WTC11 (cell line): Measurements from ENCODE around the gene NFE2L3. TPM values are rescaled to one million over a fixed set of nuclear protein-coding genes. Genes with fewer than 3 reads are reported as not detected.

ENCODE experiments used
- ATAC-seq: fragments of 200-7000 bp; cut with Tn5 transposase; 2 replicates; pipeline ENCODE4 v1.10.0; 2021; ENCODE audit warnings: mild to moderate bottlenecking, moderate library complexity
- CTCF ChIA-PET: fragments of 300-600 bp; sonication (Branson Sonifier 250); formaldehyde crosslinking; loops from one replicate; lab custom pipeline; 2021; ENCODE audit warnings: antibody characterized with exemption; lab: Charles Lee
- POLR2A ChIA-PET: fragments of 350-600 bp; sonication (Branson Sonifier 250); formaldehyde crosslinking; loops from one replicate; lab custom pipeline; 2021; ENCODE audit warnings: antibody characterized with exemption; lab: Charles Lee
- DNase-seq: peaks from one replicate; pipeline ENCODE4 v3.0.0; 2021; ENCODE audit warnings: low spot score
- H3K27ac Mint-ChIP-seq: 2 replicates; pipeline ENCODE4 v1.8.0; 2021; ENCODE audit warnings: mixed read lengths
- H3K27me3 Mint-ChIP-seq: 2 replicates; pipeline ENCODE4 v1.8.0; 2021; ENCODE audit warnings: low read depth, mild to moderate bottlenecking, moderate library complexity, mixed read lengths
- H3K36me3 Mint-ChIP-seq: 2 replicates; pipeline ENCODE4 v1.8.0; 2021; ENCODE audit warnings: mixed read lengths
- H3K4me1 Mint-ChIP-seq: 2 replicates; pipeline ENCODE4 v1.8.0; 2022; ENCODE audit warnings: mixed read lengths
- H3K4me3 Mint-ChIP-seq: 2 replicates; pipeline ENCODE4 v1.8.0; 2021; ENCODE audit warnings: mild to moderate bottlenecking, moderate library complexity, mixed read lengths
- H3K9me3 Mint-ChIP-seq: 2 replicates; pipeline ENCODE4 v1.8.0; 2021; ENCODE audit warnings: mixed read lengths
- AR ChIP-seq: fragments of 250-450 bp; sonication (Bioruptor Pico); IDR thresholded peaks from 2 replicates; pipeline ENCODE4 v1.9.0; 2021; ENCODE audit warnings: mild to moderate bottlenecking
- E2F5 ChIP-seq: sonication (generic); formaldehyde crosslinking; IDR thresholded peaks from 2 replicates; pipeline ENCODE4 v1.8.1; 2022; ENCODE audit warnings: mild to moderate bottlenecking, moderate library complexity, missing genetic modification reagents
- EMX1 ChIP-seq: fragments of 250-450 bp; sonication (Bioruptor Pico); IDR thresholded peaks from 2 replicates; pipeline ENCODE4 v1.8.0; 2021; ENCODE audit warnings: mild to moderate bottlenecking
- ESRRA ChIP-seq: sonication (generic); formaldehyde crosslinking; IDR thresholded peaks from 2 replicates; pipeline ENCODE4 v1.8.1; 2022; ENCODE audit warnings: mild to moderate bottlenecking, missing genetic modification reagents, borderline replicate concordance
- GABPB1 ChIP-seq: sonication (generic); formaldehyde crosslinking; IDR thresholded peaks from 2 replicates; pipeline ENCODE4 v1.8.1; 2023; ENCODE audit warnings: mild to moderate bottlenecking, missing genetic modification reagents
- IRF2 ChIP-seq: sonication (generic); formaldehyde crosslinking; IDR thresholded peaks from 2 replicates; pipeline ENCODE4 v1.8.0; 2022; ENCODE audit warnings: low read depth, missing genetic modification reagents, borderline replicate concordance
- JUN ChIP-seq: sonication (generic); formaldehyde crosslinking; IDR thresholded peaks from 2 replicates; pipeline ENCODE4 v1.8.0; 2023; ENCODE audit warnings: mild to moderate bottlenecking, missing genetic modification reagents
- MLX ChIP-seq: sonication (generic); formaldehyde crosslinking; IDR thresholded peaks from 2 replicates; pipeline ENCODE4 v1.8.1; 2023; ENCODE audit warnings: mild to moderate bottlenecking, missing genetic modification reagents, moderate library complexity
- NFE2L1 ChIP-seq: sonication (generic); formaldehyde crosslinking; IDR thresholded peaks from 2 replicates; pipeline ENCODE4 v1.8.1; 2023; ENCODE audit warnings: missing genetic modification reagents
- SMAD4 ChIP-seq: sonication (generic); formaldehyde crosslinking; IDR thresholded peaks from 2 replicates; pipeline ENCODE4 v1.8.0; 2022; ENCODE audit warnings: mild to moderate bottlenecking, missing genetic modification reagents
- SOX15 ChIP-seq: fragments of 250-450 bp; sonication (Bioruptor Pico); IDR thresholded peaks from 2 replicates; pipeline ENCODE4 v1.9.0; 2021; ENCODE audit warnings: mild to moderate bottlenecking
- TEAD1 ChIP-seq: sonication (generic); formaldehyde crosslinking; IDR thresholded peaks from 2 replicates; pipeline ENCODE4 v1.8.0; 2022; ENCODE audit warnings: mild to moderate bottlenecking, missing genetic modification reagents
- ZNF232 ChIP-seq: sonication (generic); formaldehyde crosslinking; IDR thresholded peaks from 2 replicates; pipeline ENCODE4 v1.8.0; 2022; ENCODE audit warnings: mild to moderate bottlenecking, missing genetic modification reagents
- ZNF263 ChIP-seq: sonication (generic); formaldehyde crosslinking; IDR thresholded peaks from 2 replicates; pipeline ENCODE4 v1.8.1; 2022; ENCODE audit warnings: low read depth, mild to moderate bottlenecking, moderate library complexity, missing genetic modification reagents
- ZNF416 ChIP-seq: fragments of 250-450 bp; sonication (Bioruptor Pico); IDR thresholded peaks from 2 replicates; pipeline ENCODE4 v1.9.0; 2021; ENCODE audit warnings: mild to moderate bottlenecking, inconsistent platforms
- total RNA-seq: library from RNA; stranded (reverse); gene quantifications from 3 replicates; pipeline ENCODE4 v1.2.3, GENCODE V29; 2021
- TF ChIP-seq, protein P1 (sequence below): sonication (generic); formaldehyde crosslinking; IDR thresholded peaks from 2 replicates; pipeline ENCODE4 v1.8.1; 2023; ENCODE audit warnings: mild to moderate bottlenecking, missing genetic modification reagents

NFE2L3 gene
- total RNA-seq, 1 experiment from 2014 or later: 66.8 TPM

DNA sequence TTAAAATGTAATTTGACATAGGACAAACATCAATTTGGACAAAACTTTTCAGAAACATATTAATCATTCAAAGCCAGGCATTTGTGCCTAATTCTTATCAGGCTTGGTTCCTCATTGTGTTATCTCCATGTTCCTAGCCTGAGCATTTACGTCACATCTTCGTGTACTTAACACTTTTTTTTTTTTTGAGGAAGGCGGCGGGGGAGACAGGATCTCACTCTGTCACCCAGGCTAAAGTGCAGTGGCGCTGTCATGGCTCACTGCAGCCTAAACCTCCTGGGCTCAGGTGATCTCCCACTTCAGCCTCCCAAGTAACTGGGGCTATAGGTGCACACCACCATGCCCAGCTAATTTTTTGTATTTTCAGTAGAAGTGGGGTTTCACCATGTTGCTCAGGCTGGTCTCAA, 28.8 kb downstream of the NFE2L3 start:
- H3K27me3 Mint-ChIP-seq: no peaks in the 10 kb centered on the region
- no peak for TF ChIP-seq ZNF232 (CRISPR knock-in tag)
- 0 out of 2 replicates have a peak, but pooled peaks have one; percentile 27 for TF ChIP-seq AR (CRISPR knock-in tag)
- TF ChIP-seq E2F5: no peak
- CTCF ChIA-PET: interaction anchor here (1.1 to 2.2 kb wide), 4 partner anchors 11 to 287 kb away, joined by 3 to 12 read pairs (median 4); no protein-coding TSS in a partner anchor
- no peak for ATAC-seq
- POLR2A ChIA-PET: interaction anchor here (0.7 to 0.9 kb wide), 3 partner anchors 10 to 34 kb away, joined by 3 read pairs; no protein-coding TSS in a partner anchor
- no peak overlapping the region for H3K4me3 Mint-ChIP-seq
- H3K9me3 Mint-ChIP-seq: 0 out of 2 replicates have a peak, but pooled peaks cover 7% of the 10 kb centered on the region
- no peak for DNase-seq
- peaks cover 68% of the 10 kb centered on the region for H3K36me3 Mint-ChIP-seq
- no peak overlapping the region; the same call in 1 of the 2 replicates for H3K27ac Mint-ChIP-seq
- peaks cover 33% of the 10 kb centered on the region for H3K4me1 Mint-ChIP-seq

DNA sequence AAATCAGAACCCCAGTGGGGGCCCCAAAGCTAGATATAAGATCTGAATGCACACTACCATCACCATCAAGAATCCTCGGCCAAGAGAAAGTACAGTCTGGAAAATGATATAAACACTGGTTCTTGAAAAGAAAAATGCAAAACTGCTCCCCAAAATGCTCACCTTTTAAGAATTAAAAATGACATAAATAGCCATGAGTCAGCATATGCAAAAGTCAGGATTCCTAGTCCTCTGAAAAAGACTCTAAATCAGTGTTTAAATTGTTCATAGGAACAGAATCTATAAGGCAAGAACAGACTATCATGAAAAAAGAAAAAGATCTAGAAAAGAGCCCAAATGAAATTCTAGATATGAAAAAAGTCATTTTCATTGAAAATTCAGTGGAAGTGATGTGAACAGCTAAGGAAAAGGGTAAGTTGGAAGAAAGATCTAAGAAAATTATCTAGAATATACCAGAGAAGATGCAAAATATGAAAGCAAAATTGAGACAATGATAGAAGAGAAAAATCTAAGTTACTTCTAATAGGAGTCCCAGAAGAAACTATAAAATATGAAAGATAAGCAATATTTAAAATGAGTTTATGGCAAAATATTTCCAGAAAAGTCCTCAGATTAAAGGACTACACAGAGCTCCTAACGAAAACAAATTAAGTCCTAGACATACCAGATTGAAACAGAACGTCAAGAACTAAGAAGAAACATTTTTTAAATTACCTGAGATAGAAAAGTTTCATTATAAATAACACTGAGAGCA, 29.7 kb downstream of the NFE2L3 start:
- H3K4me1 Mint-ChIP-seq: peaks cover 36% of the 10 kb centered on the region
- peak overlapping the region; percentile 69 for H3K27ac Mint-ChIP-seq
- peaks cover 66% of the 10 kb centered on the region for H3K36me3 Mint-ChIP-seq
- 0 out of 2 replicates have a peak, but pooled peaks cover 4% of the 10 kb centered on the region for H3K9me3 Mint-ChIP-seq
- TF ChIP-seq, protein P1, sequence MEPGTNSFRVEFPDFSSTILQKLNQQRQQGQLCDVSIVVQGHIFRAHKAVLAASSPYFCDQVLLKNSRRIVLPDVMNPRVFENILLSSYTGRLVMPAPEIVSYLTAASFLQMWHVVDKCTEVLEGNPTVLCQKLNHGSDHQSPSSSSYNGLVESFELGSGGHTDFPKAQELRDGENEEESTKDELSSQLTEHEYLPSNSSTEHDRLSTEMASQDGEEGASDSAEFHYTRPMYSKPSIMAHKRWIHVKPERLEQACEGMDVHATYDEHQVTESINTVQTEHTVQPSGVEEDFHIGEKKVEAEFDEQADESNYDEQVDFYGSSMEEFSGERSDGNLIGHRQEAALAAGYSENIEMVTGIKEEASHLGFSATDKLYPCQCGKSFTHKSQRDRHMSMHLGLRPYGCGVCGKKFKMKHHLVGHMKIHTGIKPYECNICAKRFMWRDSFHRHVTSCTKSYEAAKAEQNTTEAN (CRISPR knock-in tag): no peak
- TF ChIP-seq EMX1 (CRISPR knock-in tag): no peak
- no peak for TF ChIP-seq MLX (CRISPR knock-in tag)
- TF ChIP-seq TEAD1: no peak
- no peak for TF ChIP-seq ZNF263 (CRISPR knock-in tag)
- TF ChIP-seq SMAD4 (CRISPR knock-in tag): no peak
- no peak for TF ChIP-seq SOX15 (CRISPR knock-in tag)
- TF ChIP-seq GABPB1: no peak
- TF ChIP-seq ESRRA (CRISPR knock-in tag): no peak
- no peak for TF ChIP-seq IRF2
- TF ChIP-seq AR (CRISPR knock-in tag): no peak
- no peak for TF ChIP-seq ZNF232 (CRISPR knock-in tag)
- no peak for TF ChIP-seq ZNF416 (CRISPR knock-in tag)
- no peak for TF ChIP-seq NFE2L1 (CRISPR knock-in tag)
- no peak for TF ChIP-seq JUN (CRISPR knock-in tag)
- ATAC-seq (no peak), DNase-seq (no peak)
- no peak overlapping the region for H3K4me3 Mint-ChIP-seq
- POLR2A ChIA-PET: interaction anchor here (0.7 to 1.8 kb wide), 4 partner anchors 13 to 80 kb away, joined by 3 to 5 read pairs (median 3); no protein-coding TSS in a partner anchor
- H3K27me3 Mint-ChIP-seq: no peaks in the 10 kb centered on the region
- CTCF ChIA-PET: interaction anchor here (1.1 to 2.2 kb wide), 6 partner anchors 12 to 289 kb away, joined by 3 to 14 read pairs (median 8); no protein-coding TSS in a partner anchor
